ENCODE results near the gene FGF8. TPM values are rescaled to one million over a fixed set of nuclear protein-coding genes. Genes with fewer than 3 reads are reported as not detected.

FGF8 gene
- total RNA-seq, 1 experiment from 2014 or later: 0.39 TPM

- Histone ChIP-seq H3K9me3 (ENCODE audit: control insufficient read depth, insufficient read depth, low read depth, low read length) (no peaks in the 10 kb centered on the region), H3K4me3 (ENCODE audit: low read depth in 2 of 2, low read length in 2 of 2) (no peak overlapping the region), H3K27ac (ENCODE audit: low read length) (no peak overlapping the region), H3K4me1 (ENCODE audit: control insufficient read depth, insufficient read depth, low read length) (peaks cover 21% of the 10 kb centered on the region), H3K27me3 (ENCODE audit: control insufficient read depth, insufficient read depth, low read length) (no peaks in the 10 kb centered on the region; the same call in 1 of the 2 replicates), H3K36me3 (ENCODE audit: control insufficient read depth, insufficient read depth, low read length) (peaks cover 3% of the 10 kb centered on the region; the same call in 1 of the 2 replicates)
- ChIA-PET CTCF (no interaction called here), POLR2A (no interaction called here)
- no TSS peak for BruUV-seq (replicated peaks)
- no peak for ATAC-seq
- TF ChIP-seq TCF7L2 (IDR thresholded peaks at IDR 0.05; ENCODE audit: low read depth, low read length) (no peak), POLR2AphosphoS5 (IDR thresholded peaks at IDR 0.05; ENCODE audit: low read depth, low read length) (no peak), SIN3A (IDR thresholded peaks at IDR 0.05; ENCODE audit: borderline replicate concordance, insufficient read depth, low read depth, low read length) (no peak), CTCF (IDR thresholded peaks at IDR 0.05) (no peak), REST (IDR thresholded peaks at IDR 0.05; ENCODE audit: insufficient read depth in 1 of 2, low read depth in 2 of 2, low read length in 1 of 2) (no peak)
- intact Hi-C loops (cut with micrococcal nuclease; ENCODE audit: unreplicated experiment) (no loop called here), in situ Hi-C loops (cut with HindIII; ENCODE audit: low pct_unique_long_range_greater_than_20kb, low sequenced_read_pairs) (no loop called here)
- no peak for DNase-seq (ENCODE audit: low read depth, low spot score)
Measured at GRCh38 chr10:101777619-101778145, 1.8 kb upstream of the FGF8 start.

GRCh38 chr10:101776161-101776817 lies 375 bp upstream of the FGF8 start:
- ChIA-PET POLR2A (no interaction called here), CTCF (no interaction called here)
- Histone ChIP-seq H3K4me3 (ENCODE audit: low read depth in 2 of 2, low read length in 2 of 2) (no peak overlapping the region), H3K4me1 (ENCODE audit: control insufficient read depth, insufficient read depth, low read length) (peaks cover 13% of the 10 kb centered on the region), H3K36me3 (ENCODE audit: control insufficient read depth, insufficient read depth, low read length) (no peaks in the 10 kb centered on the region), H3K9me3 (ENCODE audit: control insufficient read depth, insufficient read depth, low read depth, low read length) (no peaks in the 10 kb centered on the region), H3K27ac (ENCODE audit: low read length) (no peak overlapping the region), H3K27me3 (ENCODE audit: control insufficient read depth, insufficient read depth, low read length) (no peaks in the 10 kb centered on the region; the same call in 1 of the 2 replicates)
- BruUV-seq (replicated peaks): no TSS peak
- TF ChIP-seq CTCF (IDR thresholded peaks at IDR 0.05): no peak
- TF ChIP-seq TCF7L2 (IDR thresholded peaks at IDR 0.05; ENCODE audit: low read depth, low read length): no peak
- TF ChIP-seq SIN3A (IDR thresholded peaks at IDR 0.05; ENCODE audit: borderline replicate concordance, insufficient read depth, low read depth, low read length): no peak
- no peak for TF ChIP-seq POLR2AphosphoS5 (IDR thresholded peaks at IDR 0.05; ENCODE audit: low read depth, low read length)
- no peak for TF ChIP-seq REST (IDR thresholded peaks at IDR 0.05; ENCODE audit: insufficient read depth in 1 of 2, low read depth in 2 of 2, low read length in 1 of 2)
- no peak for DNase-seq (ENCODE audit: low read depth, low spot score)
- no peak for ATAC-seq
- intact Hi-C loops (cut with micrococcal nuclease; ENCODE audit: unreplicated experiment) (no loop called here), in situ Hi-C loops (cut with HindIII; ENCODE audit: low pct_unique_long_range_greater_than_20kb, low sequenced_read_pairs) (no loop called here)
